GM19025 (cell line): ENCODE measurements around the gene FAM47A.

ENCODE experiments used
- ATAC-seq: cut with Tn5 transposase; IDR thresholded peaks from one replicate; pipeline ENCODE4 v1.9.1; 2021; ENCODE audit warnings: mild to moderate bottlenecking, low read depth, moderate library complexity; ENCODE audit not compliant: unreplicated experiment

The FAM47A gene

DNA sequence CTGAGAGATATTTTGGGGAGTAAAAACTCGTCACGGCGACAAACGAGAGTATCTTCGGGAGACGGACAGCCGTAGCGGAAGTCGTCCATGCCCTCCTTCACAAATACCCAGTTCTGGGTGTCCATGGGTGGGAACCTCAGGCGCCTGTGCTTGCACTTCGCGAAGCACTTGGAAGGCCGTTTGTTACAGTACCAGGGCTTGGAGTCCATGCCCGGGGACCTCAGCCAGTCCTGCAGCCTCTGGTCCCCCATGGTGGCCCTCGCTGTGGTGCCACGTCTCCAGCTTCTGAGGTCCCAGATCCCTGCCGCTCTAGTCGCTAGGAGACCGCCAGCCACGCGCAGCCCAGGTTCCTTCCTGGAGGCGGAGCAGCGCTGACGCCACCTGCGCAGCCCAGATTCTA, at the start of gene FAM47A:
FAM47A (minus strand) TSS at position 287 of the 400 bp plus-strand sequence; CDS start at position 251, 36 bp downstream.
- ATAC-seq = no peak

DNA sequence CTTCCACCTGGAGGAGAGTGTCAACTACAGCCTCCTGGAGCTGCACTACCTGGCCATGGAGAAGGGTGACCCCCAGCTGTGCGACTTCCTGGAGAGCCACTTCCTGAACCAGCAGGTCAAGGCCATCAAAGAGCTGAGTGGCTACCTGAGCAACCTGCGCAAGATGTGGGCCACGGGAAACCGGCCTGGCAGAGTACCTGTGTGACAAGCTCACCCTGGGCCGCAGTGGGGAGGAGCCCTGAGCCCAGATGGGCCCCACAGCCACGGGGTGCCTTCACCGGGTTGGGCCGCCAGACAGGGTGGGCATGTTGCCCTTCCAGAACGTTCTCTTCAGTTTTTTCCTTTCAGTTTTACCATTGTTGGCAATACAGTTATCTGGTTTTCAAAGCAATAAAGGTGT, 15.2 kb upstream of the FAM47A start:
- ATAC-seq = no peak

DNA sequence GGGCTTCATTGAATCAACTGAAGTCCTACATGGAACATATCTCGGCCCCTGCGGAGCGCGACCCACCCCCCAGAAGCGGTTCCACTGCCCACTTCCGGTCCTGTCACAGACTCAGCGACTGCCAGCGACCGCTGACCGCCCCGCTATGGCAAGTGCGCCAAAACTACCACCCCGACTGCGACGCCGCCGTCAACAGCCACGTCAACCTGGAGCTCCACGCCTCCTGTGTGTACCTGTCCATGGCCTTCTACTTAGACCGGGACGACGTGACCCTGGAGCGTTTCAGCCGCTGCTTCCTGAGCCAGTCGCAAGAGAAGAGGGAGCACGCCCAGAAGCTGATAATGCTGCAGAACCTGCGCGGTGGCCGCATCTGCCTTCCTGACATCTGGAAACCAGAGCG, 14.8 kb upstream of the FAM47A start:
- no peak for ATAC-seq

DNA sequence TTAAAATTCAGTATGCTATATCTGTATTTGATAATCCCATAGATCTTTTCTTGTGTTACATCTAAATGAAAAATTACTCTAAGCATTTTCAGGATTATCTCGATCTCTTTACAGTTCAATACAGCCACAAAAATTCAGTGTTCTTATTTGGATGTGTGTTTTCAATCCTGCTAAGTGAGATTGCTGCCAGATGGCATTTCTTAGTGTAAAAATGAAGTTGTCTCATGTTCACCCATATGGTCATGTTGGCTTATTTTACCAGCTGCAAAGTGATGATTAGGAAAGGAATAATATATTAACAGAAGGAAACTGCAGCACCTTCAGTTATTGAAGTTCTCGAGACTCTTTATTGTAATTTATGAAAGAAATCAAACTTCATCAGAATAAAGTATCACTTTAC, 12.1 kb upstream of the FAM47A start:
- no peak for ATAC-seq

DNA sequence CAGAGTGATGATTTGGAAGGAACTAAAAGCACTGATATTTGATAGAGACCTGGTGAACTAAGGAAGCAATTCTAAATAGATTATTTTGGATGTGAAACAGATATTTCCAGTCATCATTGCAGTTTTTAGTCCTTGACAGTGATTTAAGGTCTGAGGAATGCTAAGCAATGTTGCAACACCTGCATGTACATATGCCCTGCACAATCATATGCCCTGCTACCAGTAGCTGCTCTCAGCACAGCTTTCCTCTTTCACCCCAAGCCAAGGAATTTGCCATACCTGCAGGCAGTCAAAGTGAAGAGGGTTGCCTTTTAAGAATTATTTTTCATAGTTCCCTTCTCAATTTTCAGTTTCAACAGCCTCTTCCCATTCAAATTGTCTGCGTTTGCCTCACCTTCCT, 8.7 kb upstream of the FAM47A start:
- no peak for ATAC-seq

DNA sequence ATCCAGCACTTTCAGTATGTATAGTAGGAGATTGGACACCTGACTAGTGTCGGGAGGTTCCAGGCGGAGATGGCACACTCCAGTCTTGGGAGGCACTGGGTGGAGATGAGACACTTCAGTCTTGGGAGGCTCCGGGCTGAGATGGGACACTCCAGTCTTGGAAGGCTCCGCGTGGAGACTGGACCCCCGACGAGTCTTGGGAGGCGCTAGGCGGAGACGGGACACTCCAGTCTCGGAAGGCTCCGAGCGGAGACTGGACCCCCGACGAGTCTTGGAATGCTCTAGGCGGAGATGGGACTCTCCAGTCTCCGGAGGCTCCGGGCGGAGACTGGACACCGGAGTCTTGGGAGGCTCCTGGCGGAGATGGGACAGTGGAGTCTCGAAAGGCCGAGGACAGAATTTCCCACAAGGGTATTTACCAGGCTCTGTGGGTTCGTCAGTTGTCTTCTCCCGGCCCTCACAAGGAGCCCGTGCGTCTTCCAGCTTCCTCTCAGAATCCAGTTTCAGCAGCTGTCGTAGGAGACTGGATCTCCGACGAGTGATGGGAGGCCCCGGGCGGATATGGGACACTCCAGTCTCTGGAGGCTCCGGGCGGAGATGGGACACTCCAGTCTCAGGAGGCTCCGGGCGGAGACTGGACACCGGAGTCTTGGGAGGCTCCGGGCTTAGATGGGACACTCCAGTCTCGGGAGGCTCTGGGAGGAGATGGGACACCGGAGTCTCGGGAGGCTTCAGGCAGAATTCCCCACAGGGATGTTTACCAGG, 952 bp downstream of the FAM47A start:
- ATAC-seq = no peak

DNA sequence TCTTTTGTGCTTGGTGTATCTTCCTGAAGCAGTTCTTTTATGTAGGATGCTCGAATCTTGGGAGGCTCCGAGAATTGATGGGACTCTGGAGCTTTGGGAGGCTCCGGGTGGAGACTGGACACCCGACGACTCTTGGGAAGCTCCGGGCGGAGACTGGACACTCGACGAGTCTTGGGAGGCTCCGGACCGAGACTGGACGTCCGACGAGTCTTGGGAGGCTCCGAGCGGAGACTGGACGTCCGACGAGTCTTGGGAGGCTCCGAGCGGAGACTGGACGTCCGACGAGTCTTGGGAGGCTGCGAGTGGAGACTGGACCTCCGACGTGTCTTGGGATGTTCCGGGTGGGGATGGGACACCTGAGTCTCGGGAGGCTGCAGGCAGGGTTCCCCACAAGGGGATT, 1.6 kb downstream of the FAM47A start:
- ATAC-seq = no peak

DNA sequence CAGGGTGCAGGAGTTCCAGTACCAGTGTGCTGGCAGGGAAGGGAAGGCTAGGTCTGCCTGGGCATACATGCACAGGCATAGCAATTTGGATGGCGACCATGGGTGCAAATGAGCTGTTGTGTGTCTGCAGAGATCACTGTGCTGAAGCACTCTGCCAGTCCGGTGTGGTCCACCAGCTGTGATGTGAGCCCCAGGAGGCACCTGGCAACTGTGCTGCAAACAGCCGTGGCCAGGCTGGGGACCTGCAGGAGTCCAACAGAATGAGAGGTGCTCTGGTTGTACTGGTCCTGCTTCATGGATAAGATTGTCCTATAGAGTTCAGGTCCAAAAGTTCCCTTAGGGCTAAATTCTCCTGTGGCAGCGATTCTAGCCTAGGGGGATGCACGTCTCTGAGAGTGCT, 6.1 kb downstream of the FAM47A start:
- no peak for ATAC-seq

DNA sequence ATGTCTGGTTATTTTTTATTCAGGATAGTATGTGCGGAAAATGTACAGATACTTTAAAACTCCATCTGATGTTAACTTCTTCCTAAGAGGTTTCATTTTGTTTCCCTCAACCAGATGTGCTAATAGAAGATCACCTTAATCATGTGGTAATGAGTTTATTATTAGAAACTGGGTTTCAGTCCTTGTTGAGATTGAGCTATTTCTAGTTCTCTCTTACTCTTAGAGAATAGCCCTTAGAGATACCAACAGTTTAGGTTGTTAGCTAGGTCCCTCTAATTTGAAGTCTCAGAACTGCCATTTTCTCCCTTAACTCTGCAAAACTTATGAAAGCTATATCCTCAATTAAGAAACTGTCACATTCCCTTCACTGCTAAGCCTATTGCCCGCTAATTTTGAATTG, 13.0 kb downstream of the FAM47A start:
- no peak for ATAC-seq

DNA sequence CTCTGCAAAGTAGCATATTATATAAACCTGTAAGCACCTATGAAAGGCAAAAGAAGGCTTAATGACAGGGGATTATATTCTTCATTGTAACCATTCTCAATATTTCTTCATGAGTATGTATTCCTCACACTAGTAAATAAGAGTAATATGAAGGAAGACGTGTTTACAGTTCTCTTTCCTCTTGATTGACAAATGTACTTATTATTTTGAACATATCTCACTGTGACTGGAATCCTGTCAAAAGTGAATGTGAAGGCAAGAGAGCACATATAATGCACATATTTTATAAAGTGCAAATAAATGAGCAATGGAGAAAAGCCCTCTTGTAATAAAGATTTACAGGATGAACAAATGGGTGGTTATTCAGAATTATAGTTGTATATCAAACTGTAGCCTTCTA, 19.7 kb downstream of the FAM47A start:
- ATAC-seq = no peak
